Measurements from ENCODE around the gene CHRNA4.

GRCh38 chr20:63347950-63348827, 13.0 kb downstream of the CHRNA4 start:
- TF ChIP-seq CTCF (IDR thresholded peaks at IDR 0.05) (no peak), POLR2A (IDR thresholded peaks at IDR 0.05) (no peak)
